Dermis lymphatic vessel endothelial cell (primary cell): ENCODE results near the gene NAPB. TPM values are rescaled to one million over a fixed set of nuclear protein-coding genes. Genes with fewer than 3 reads are reported as not detected.

Experiments used
- total RNA-seq: library from RNA; depleted of rRNA; stranded (reverse); fragments of >200 nt; gene quantifications from 2 replicates; pipeline ENCODE4 v1.2.1, GENCODE V29; 2014

NAPB gene
- 5.9 and 6.4 TPM in 2 replicates for total RNA-seq

DNA sequence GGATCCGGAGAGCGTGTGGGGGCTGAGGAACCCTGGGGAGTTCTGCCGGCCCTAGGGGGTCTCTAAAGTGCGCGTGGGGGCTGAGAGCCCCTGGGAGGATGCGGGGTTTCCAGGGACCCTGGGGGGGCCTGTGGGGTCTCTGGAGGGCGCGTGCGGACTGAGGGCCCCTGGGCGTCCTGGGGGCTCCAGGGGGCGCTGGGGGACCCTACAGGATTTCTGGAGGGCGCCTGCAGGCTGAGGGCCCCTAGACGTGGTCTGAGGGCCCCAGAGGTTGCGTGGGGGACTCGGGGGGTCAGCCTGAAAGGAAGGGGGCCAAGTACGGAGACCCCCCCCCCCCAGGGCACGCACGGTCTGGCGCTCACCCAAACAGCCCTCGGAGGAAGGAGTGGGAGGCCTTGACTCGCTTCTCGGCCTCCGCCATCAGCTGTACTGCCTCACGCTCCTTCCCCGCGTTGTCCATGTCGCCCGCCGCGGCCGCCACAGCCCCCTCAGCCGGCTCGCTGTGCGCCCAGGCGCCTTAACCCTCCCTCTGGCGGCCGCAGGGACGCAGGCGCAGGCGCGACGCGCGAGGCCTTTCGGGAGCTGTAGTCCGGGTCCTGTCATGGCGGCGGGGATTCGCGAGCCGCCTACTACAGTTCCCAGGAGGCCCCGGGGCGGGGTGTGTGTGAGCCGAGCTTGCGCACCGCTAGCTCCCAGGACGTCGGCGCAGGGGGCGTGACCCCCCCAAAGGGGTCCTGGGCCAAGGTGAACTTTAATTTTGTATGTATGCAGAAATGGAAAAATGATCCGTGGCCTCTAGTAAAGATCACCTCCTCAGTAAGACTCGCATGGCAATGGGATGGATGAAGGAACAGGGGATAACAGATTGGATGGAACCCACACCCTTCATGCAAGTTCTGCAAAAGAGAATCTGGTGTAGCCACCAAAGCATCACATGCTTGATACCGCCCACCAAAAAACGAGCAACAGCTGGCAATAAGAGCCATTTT is at the start of gene NAPB:
TSS of gene NAPB (minus strand) at position 546 of the 989 bp plus-strand sequence. CDS start at position 460, 86 bp downstream.

GRCh38 chr20:23452776-23453175 is 31.5 kb upstream of the NAPB start, which contains the start of gene CST11:
TSS of gene CST11 (minus strand) at chr20:23452876. CDS start at chr20:23452811, 65 bp downstream.

DNA sequence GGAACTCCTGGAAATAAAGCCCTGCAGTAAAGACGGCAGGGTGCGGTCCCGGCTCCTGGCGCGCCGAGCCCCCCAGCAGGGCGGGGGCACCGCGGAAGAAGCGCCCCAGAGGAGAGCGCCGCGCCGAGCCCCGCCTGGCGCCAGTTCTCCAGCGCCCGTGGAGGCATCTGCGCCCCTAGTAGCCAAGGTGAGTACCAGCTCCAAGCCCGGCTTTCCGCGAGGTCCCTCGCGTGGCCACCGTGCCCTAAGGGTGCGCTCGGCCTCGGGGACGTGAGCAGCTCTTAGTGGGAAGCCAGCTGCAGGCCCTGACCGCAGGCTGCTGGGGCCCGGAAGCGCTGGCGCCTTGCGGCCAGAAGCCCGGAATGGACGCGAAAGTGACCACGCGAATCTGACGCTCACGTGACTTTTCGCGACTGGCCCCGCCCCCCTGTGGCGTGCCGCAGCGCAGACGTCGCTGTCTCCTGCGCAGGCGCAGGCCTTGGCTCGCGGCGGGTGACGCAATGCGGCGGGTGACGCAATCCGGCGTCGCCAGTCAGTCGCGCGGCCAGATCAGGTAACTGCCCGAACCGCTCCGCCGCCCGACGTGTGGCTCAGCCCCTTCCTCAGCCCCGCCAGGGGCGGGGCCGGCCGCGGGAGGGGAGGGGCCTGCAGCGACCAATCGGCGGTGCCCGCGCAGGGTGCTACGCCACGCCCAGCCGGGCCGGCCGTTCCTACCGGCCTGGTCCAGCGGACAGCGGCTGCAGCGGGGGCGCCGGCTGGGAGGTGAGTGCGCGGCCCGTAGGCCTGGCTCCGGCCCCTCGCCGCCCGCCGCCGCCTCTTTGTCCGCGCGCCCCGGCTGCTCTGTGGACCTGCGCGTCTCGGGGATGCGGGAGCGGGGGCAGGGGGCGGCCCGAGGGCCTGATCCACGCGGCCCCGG is 59.6 kb downstream of the NAPB start, which contains the start of gene GZF1:
TSS of gene GZF1 (plus strand) at position 707 of the 916 bp plus-strand sequence. CDS start 2,202 bp downstream, outside the sequence.

GRCh38 chr20:23350196-23350903 is 70.9 kb downstream of the NAPB start, which contains the start of gene NXT1:
TSS of gene NXT1 (plus strand) at chr20:23350791. CDS start at chr20:23354042, 3,251 bp downstream.

Other genes starting within 250 kb of the NAPB start
- 21.6 and 24.6 TPM in 2 replicates for gene NXT1, start 70.7 kb downstream of the NAPB start, total RNA-seq
- 17.0 and 20.0 TPM in 2 replicates for gene GZF1, start 59.3 kb downstream of the NAPB start, total RNA-seq
- not detected in 2 replicates for gene CSTL1, start 18.2 kb upstream of the NAPB start, total RNA-seq
- gene CST11, start 31.4 kb upstream of the NAPB start, total RNA-seq: not detected in 2 replicates
- gene CST8, start 69.6 kb upstream of the NAPB start, total RNA-seq: not detected in 2 replicates
- not detected in 2 replicates for gene CST9L, start 147.0 kb upstream of the NAPB start, total RNA-seq
- not detected in 2 replicates for gene CST9, start 184.4 kb upstream of the NAPB start, total RNA-seq
- 132 and 141 TPM in 2 replicates for gene CST3, start 216.5 kb upstream of the NAPB start, total RNA-seq